Dermis microvascular lymphatic vessel endothelial cell (primary cell): ENCODE data around the gene STK38L. TPM values are rescaled to one million over a fixed set of nuclear protein-coding genes. Genes with fewer than 3 reads are reported as not detected.

Experiments
- DNase-seq, 2 donors: peaks; one replicate each; pipeline versions ENCODE4 v3.0.0 to v3.0.0-alpha.2; 2010; ENCODE audit warnings: low read depth in 2 of 2
- total RNA-seq: library from RNA; depleted of rRNA; stranded (reverse); fragments of >200 nt; gene quantifications from 2 replicates; pipeline ENCODE4 v1.2.1, GENCODE V29; 2014

The STK38L gene
- total RNA-seq, 1 donor from 2014 or later: 51.7 TPM

DNA sequence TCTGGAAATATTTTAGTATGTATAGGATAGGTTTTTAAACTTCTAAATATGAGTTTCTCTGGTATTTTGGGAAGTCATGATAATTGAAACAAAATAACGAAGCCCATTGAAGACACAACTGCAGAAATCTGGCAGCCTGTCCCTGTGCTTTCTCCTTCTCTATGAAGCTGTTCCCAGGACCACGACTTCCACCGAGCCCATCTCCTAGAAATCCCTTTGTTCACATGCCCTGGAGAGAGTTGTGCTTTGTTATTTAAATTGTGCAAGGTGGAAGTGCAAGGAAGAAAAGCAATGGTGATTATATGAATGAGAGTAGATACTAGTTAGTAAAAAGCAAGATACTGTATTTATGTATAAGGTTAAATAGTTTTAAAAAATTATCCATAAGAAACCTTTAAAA lies 32.2 kb downstream of the STK38L start:
- no peak for DNase-seq

DNA sequence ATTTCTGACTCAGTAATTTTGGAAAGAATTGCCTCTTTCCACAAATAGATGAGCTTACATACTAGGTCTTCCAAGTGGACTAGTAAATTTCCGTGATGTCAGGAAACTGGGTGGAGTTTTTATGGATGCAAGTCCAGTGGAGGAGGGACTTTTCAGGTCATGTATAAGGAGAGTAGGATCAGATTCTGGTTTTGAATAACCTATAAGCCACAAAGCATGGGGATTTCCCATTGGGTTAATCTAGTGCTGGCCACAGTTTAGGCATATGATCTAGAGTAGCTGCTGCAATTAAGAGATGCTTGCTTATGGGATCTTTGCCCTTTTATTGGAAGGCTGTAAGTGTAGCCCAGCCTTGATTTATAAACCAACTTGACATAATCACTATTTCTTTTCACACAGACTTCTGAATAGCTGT lies 33.8 kb downstream of the STK38L start:
- DNase-seq: peak; percentile 86 to 90

DNA sequence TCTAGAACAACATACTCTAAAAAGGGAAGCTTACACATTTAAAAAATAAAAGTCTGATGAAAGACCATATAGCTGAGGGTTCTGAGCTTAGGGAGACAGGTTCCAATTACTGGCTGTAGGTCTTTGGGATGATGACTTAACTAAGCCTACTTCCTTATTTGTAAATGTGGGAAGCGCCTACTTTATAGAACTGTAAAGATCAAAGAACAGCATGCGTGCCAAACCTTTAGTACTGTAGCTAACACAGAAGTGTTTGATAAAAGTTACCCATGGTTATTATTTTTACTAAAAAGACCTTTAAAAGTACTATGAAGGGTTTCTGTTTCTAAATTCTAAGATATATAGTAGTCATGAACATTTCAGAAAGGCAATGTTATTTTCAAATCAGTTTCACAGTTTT lies 35.7 kb downstream of the STK38L start:
- no peak for DNase-seq

DNA sequence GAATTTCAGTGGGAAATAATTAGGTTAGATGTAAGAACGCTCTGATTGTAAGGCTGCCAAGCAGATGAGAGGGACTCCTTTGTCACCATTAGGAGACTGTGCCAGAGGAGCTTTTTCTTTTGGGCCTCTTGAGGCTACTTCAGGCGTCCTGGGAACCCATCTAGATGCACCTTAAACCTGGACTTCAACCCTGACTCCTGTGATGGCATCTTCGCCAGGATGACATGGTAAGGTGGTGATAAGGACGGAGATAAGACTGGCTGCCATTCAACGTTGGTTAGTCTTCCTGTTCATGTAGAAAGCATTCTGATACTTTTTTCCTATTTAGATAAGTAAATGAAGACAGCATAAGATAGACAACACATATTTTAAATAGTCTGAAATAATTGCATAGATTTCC lies 36.3 kb downstream of the STK38L start:
- DNase-seq: no peak

DNA sequence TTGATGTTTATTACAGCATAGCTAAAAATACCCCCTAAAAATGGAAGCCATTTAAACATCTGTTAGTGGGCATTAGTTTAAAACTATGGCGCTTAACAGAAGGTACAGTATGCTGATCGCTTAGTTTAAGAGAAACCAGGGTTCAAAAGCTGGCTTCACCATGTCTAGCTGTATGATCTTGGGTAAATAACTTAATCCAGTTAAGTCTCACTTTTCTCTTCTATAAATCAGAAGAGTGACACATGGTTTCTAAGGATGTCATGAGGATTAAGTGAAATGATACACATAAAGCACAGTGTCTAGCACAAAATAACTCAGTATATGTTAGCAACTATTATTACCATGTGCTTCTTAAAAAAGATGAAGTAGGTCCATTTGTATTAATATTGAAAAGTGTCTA lies 38.7 kb downstream of the STK38L start:
- no peak for DNase-seq

DNA sequence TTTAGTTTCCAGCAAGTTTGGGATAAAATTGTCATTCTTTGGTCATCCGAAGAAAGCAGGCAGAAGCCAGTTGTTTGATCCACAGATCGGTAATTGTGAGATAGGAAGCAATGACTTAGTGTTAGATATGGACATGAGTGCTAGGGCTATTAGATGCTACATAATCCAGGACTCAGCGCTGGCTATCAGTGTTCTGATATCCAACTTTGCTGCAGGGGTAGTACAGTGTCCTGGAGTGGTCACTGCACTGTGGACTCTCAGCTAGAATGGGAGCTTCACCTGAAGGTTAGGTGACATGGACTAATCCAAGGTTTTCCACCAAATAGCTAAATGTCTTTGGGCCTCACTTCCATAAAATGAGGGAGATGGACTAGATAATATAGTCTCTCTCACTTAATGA lies 39.9 kb downstream of the STK38L start:
- peak in 1 of 2 donors; percentile 23 for DNase-seq

DNA sequence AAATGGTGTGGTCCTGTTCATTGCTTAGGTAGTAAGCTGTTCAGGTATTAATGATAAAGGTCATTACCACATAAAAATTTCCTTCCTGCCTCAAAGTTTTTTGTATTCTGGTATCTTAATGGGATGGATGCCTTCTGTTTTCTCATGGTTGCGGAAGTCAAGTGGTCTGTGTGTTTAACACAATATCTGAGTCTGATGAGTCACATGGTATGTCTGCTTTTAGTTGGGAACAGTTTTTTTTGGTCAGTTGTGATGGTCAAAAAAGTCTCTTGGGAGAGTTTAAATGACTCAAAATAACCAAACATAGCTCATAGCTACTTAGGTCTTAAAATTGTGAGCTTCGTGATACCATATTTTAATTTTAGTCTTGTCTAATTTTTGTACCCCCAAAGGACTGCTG lies 40.7 kb downstream of the STK38L start:
- peak; percentile 89 to 96 for DNase-seq

DNA sequence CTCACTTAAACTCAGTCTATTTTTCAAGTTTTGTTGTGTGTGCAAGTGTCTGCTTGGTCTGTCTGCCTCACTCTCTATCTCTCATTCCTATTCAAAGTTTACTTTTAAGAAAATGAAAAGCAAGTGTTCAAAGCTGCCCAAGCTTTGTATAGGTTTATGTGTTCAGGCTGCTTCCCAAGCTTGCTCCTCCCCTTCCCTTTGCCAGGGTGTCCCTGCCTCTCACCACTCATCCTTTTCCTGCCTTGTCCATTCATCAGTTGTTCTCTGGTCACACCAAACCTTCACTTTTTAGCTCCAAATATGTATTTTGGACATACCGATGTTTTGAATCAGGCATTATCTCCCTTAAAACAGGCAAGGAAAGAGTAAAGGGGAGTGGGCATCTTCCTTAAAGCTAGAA lies 41.3 kb downstream of the STK38L start:
- DNase-seq: peak; percentile 55 to 81

DNA sequence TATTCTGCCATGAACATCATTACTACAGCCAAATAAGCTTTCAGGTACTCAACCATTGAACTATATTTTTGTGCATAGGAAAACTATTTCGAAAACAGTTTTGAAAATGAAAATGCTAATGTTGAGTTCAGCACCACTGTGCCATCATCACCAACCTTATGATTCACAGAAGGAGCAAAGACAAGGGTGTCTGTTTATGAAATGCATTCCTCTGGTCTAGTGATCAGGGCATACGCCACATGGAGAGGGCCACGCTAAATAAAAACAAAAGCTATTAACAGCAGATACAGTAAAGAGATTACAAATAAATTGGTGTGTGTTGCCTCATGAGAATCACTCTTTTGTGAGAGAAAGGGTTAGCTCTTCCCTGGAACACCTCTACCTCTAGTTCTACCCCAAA lies 45.3 kb downstream of the STK38L start:
- DNase-seq: no peak

DNA sequence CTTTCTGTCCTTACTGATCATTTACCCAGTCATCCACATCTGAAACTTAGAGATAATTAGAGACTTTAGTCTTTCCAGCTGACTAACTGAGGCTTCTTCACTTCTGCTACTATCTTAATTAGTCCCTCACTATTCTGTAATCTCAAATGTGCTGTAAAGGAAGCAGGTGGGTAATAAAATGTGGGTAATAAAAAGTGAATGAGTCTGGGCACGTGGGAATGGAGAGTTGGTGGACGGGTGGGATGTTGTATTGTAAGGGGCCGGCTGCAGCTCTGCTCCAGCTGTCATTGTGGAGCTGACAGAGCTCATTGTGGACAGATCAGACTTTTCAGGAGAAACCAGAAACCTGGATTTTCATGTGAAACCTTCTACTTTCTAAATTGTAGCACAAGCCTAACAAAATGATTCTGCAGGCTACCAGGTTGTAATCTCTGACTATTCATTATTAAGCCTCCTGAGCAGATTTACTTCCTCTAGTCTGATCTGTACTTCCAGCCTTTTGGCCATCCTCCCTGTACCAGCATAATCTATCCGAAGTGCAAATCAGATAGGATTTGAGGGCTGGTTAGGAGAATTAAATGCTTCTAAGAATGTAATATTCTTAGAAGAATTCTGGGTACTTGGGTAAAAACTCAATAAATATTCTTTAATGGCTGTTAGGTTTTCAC lies 46.5 kb downstream of the STK38L start:
- DNase-seq: peak in 1 of 2 donors; percentile 66

DNA sequence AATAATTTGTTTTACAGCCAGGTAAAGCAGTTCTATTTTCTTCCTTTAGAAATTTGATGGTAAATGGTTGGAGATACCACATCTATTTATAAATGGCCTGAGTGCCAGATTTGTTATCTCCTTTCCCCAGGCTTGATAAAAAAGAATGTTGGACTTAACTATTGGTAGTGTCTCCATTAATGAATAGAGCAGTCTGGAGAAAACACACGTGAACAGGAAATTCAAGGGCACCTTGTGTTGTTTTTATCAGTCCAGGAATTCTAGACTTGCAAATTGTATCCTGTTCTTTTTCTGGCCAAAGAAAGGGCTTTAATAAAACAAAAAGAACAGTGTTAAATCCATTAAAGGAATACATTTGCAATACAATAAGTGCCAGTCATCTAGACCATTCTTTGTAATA lies 47.8 kb downstream of the STK38L start:
- DNase-seq: peak; percentile 88 to 96

DNA sequence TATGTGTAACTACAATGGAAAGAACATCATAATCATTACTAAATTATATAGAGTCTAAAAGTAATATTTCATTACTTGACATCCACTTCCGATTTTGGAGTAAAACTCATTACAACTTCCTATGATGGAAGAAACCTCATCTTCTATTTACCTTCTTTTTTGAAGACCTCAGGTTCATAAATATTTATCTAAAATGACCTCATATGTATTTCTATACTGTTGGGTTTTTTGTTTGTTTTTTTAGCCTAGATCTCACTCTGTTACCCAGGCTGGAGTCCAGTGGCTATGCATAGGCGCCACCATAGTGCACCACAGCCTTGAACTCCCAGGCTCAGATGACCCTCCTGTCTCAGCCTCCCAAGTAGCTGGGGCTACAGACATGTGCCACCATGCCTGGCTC lies 48.6 kb downstream of the STK38L start:
- peak in 1 of 2 donors; percentile 61 for DNase-seq

DNA sequence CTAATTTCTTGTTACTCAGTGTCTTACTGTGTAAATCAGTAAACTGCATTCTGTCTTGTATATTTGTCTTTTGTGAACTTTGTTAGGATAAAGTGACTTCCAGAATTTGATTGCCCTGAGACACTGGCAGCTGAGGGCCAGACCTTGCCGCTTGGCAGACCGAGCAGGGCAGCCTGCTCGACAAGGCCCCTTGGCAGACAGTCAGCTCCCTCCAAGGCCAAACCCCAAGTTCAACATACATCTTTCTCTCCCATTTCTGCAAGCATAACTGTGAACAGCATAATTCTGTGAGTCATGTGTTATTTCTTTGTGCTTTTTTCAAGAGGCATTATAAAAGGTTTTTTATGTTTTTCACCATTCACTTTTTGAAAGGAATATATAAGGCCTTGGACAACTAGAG lies 49.4 kb downstream of the STK38L start:
- DNase-seq: peak in 1 of 2 donors; percentile 39

DNA sequence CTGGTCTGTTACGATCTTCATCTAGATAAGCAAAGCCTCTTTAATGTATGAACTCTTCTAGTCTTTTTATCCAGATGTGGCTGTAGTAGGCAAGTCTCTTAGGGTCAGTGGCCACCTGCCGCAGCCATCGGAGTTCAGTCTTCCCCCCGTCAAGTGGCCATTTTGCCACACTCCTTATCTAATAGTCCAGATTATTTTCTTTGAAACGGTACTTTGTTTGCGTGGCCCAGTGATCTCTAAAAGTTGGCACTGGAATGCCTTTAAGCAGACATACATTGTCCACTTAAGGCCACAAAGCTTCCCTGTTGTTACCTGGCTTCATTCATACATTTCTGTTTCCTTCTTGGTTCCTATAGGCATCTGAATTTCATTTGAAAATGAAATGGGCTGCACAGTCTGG lies 52.6 kb downstream of the STK38L start:
- peak in 1 of 2 donors; percentile 45 for DNase-seq

DNA sequence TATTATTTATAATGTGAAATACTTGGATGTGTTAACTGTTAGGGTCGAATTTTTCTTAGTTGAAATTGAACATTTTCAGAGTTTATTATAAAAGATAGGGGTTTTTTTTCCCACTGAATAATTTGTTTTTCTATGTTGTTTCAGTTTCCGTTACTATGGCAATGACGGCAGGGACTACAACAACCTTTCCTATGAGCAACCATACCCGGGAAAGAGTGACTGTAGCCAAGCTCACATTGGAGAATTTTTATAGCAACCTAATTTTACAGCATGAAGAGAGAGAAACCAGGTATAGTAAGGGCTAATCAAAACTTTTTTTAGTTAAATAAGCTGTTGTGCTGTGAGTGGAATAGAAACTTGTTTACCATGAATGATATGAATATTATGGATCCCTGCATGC lies 53.5 kb downstream of the STK38L start:
- peak; percentile 89 to 94 for DNase-seq

DNA sequence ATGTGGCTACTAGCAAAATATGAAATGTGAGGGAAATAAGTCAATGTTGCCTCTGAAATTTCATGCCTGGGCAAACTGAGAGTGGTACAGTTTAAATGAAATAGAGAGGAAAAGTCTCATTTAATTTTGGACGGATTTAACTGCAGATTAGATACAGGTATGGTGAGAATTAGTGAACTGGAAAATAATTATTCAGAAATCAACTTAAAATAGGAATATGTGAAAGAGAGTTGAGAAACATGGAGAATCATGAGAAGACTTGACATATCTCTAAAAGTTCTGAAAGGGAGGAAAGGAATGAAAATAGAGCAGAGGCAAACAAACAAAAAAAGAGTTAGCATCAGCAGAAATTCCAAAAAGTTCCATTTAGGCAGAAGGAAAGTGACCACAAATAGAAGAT lies 55.0 kb downstream of the STK38L start:
- DNase-seq: no peak

DNA sequence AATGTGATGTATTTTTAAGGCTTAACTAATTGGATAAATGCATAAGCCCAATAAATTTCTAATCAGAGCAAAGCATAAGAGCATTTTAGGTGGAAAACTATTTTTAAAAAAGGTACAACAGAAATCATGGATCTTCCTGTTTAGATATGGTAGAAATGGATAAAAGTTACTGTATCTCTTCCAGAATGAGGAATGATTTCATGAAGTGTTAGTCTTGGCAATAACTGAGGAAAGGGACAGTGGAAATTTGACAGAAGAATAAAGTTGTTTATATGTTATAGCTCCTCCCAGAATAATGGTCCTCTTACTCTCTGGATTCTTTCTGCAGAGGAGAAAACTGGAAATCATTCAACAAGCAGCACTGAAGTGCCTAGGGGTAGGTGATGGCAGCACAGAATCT lies 56.1 kb downstream of the STK38L start:
- DNase-seq: peak; percentile 56 to 76

DNA sequence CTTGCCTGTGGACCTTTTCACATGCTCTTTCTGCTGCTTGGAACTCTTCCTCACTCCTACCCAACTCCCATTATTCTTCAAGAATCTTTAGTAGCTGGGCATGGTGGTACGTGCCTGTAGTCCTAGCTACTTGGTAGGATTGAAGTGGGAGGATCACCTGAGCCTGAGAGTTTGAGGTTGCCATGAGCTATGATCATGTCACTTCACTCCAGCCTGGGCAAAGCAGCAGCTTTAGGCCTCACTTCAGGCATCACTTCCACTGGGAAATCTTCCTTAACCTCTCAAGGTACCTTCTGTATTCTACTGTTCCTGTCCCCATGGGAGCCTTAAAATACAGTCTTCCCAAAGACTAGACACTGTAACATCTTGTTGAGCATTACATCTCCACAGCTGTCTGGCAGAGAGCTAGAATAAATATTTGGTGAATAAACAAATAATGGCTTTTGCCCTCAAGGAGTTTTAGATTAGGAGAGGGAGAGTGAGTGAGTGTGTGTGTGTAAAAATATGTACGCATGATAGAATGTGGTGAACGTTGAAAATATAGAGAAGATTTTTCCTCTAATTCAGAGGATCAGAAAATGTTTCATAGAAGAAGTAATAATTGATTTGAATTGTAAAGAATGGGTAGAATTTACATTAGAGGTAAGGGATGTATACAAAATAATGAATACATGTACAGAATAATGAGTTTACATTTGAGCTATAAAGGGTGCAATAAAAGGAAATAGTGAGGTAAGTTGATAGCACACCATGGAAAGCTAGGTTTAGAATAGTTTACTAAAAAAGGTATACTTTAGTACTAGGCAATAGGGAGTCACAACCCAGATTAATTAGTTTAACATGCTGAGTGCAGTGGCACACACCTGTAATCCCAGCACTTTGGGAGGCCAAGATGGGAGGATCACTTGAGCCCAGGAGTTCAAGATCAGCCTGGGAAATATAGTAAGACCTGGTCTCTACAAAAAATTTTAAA lies 59.3 kb downstream of the STK38L start:
- no peak for DNase-seq

DNA sequence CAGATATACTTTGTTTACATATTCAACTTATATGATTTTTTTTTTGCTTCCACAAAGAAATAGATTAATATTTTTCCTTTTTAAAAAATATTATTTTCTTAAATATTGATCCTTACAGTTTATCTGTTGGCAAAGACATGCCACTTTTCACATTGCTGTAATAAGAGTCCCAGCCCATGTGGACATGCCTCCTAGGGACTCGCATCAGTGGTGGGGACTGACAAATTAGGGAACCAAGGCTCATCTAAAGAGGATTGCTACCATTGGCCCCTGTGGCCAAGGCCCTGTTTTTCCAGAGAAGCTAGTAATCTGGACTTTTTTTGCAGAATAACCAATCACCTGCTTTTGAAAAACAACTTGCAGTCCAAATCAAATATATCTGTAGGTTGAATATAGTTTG lies 60.8 kb downstream of the STK38L start:
- no peak for DNase-seq

DNA sequence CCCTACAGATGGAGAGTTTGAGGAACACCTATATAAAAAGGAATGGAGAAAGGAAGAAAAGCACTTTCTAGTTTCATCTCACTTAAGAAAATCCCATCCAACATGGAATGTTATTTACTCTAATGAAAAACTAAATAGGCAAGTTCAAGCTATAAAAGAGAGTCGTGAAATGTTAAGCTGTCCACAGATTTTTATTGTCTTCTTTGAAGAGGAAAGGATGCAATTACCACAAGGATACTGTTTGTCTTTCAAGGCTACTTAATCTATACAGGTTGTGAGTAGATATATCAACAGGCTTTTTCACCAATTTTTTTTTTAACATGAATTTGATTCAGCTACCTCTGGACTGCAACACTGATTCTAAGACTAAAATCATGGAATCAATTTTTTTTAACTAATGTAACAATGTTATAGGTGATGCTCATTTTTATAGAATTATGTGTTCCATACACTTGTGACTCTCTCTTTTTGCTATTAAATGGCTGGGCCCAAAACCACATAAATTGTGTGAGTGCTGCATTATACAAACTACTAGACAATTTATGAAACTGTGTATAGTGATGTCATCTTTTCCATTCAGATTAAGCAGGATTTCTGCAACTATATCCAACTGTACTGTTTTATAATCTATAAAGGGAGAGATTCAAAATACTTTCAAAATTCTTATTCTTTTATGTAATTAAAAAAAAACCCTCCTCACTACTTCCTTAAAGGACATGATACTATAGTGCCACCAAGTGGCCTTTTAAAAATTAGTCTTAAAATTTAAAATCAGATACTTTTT lies 61.8 kb downstream of the STK38L start:
- peak in 1 of 2 donors; percentile 63 for DNase-seq

DNA sequence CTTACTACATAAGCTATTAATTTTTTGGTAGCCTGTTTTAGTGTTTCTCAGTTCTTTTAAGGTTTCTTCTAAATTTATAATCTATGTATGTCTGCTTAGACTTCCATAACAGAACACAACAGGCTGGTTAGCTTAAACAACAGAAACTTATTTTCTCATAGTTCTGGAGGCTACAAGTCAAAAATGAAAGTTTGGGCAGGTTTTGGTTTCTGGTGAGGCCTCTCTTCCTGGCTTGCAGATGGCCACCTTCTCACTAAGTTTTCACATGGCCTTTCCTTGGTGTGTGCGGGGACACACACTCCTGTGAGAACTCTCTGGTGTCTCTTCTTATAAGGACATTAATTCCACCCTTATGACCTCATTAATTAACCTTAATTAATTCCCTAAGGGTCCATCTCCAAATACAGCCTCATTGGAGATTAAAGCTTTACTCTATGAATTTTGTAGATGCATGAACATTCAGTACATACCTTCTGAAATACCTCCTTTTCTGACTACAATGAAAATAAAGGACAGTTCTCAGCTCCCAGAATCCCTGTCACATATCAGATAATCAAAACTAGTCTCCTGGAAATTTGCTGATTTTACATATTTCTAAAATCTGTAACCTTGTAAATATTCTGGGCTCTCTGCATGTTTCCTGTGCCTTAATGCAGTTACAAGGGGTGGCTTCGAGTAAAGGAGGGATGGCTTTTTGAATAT lies 65.4 kb downstream of the STK38L start:
- DNase-seq: no peak

DNA sequence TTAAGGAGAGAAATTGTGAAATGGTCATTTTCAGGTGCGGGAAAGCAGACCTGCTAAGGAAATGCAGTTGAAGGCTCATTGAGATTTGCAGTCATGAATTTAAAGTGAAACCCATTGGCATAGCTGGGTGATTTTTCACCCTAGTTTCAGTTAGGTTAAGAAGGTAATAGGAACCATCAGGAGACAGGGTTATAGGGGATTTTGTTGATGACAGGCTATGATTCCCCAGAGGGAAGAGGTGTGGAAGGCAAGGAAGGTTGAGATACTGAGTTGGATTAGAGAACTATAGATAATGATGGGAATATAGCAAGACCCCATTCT lies 65.9 kb downstream of the STK38L start:
- DNase-seq: no peak
